CD14-positive monocyte (primary cell): Measurements from ENCODE around the gene PLEKHM2. TPM values are rescaled to one million over a fixed set of nuclear protein-coding genes. Genes with fewer than 3 reads are reported as not detected.
A peak's percentile ranks its signal among the peaks of the same experiment; 100 is the strongest.

Experiments
- DNase-seq, 3 donors: peaks; one replicate each; pipeline ENCODE4 v3.0.0-alpha.2; 2011 to 2022
- H2AFZ ChIP-seq: 2 replicates; pipeline ENCODE4 v1.6.0; 2012; ENCODE audit warnings: mild to moderate bottlenecking, low read depth, low read length, inconsistent platforms; ENCODE audit not compliant: insufficient read depth, poor library complexity, severe bottlenecking
- H3K27ac ChIP-seq, 2 donors: 1 replicate in 1 of 2; 2 replicates in 1 of 2; pipeline ENCODE4 v1.5.1; 2012 to 2013; ENCODE audit warnings: low read length in 2 of 2, control low read depth in 1 of 2, inconsistent platforms in 1 of 2, low read depth in 1 of 2, mild to moderate bottlenecking in 1 of 2
- H3K27me3 ChIP-seq, 2 donors: one replicate each; pipeline versions ENCODE4 v1.6.0 to v1.6.1; 2011 to 2013; ENCODE audit warnings: low read length in 2 of 2; ENCODE audit not compliant: control insufficient read depth in 2 of 2, insufficient read depth in 2 of 2
- H3K36me3 ChIP-seq, 2 donors: replicated peaks in 1 of 2; 1 replicate in 1 of 2; 2 replicates in 1 of 2; pipeline versions ENCODE4 v1.5.1 to v1.6.1; 2012 to 2013; ENCODE audit warnings: low read length in 2 of 2, control low read depth in 1 of 2, inconsistent platforms in 1 of 2, mild to moderate bottlenecking in 1 of 2; ENCODE audit not compliant: insufficient read depth in 2 of 2, control insufficient read depth in 1 of 2
- H3K4me1 ChIP-seq, 2 donors: 1 replicate in 1 of 2; 2 replicates in 1 of 2; pipeline versions ENCODE4 v1.5.1 to v1.6.1; 2012 to 2013; ENCODE audit warnings: low read length in 2 of 2, control low read depth in 1 of 2, inconsistent platforms in 1 of 2, mild to moderate bottlenecking in 1 of 2, moderate library complexity in 1 of 2; ENCODE audit not compliant: insufficient read depth in 2 of 2, control insufficient read depth in 1 of 2
- H3K4me2 ChIP-seq: replicated peaks from 2 replicates; pipeline ENCODE3; 2012; ENCODE audit warnings: low read length, moderate library complexity, mild to moderate bottlenecking; ENCODE audit not compliant: poor library complexity, severe bottlenecking; ENCODE audit errors: extremely low read depth
- H3K4me3 ChIP-seq, 3 experiments: fragments of 200-600 bp in 1 of 3; sonication (generic) in 1 of 3; replicated peaks in 1 of 3; 1 replicate in 2 of 3; 2 replicates in 1 of 3; pipeline ENCODE4 v1.5.1; 2011 to 2013; ENCODE audit warnings: low read length in 3 of 3, mild to moderate bottlenecking in 3 of 3, control low read depth in 2 of 3, low read depth in 2 of 3, inconsistent platforms in 1 of 3, moderate library complexity in 1 of 3
- H3K79me2 ChIP-seq: 2 replicates; pipeline ENCODE4 v1.6.0; 2012; ENCODE audit warnings: mild to moderate bottlenecking, control low read depth, inconsistent platforms, low read length, moderate library complexity; ENCODE audit not compliant: insufficient read depth
- H3K9ac ChIP-seq: 2 replicates; pipeline ENCODE4 v1.6.0; 2017; ENCODE audit warnings: low read length, mild to moderate bottlenecking; ENCODE audit not compliant: insufficient read depth, poor library complexity, severe bottlenecking
- H3K9me3 ChIP-seq, 2 donors: replicated peaks in 1 of 2; 1 replicate in 1 of 2; 2 replicates in 1 of 2; pipeline versions ENCODE4 v1.5.1 to v1.6.1; 2012 to 2013; ENCODE audit warnings: low read length in 2 of 2, control low read depth in 1 of 2; ENCODE audit not compliant: control insufficient read depth in 1 of 2, insufficient read depth in 1 of 2
- H4K20me1 ChIP-seq: 2 replicates; pipeline ENCODE4 v1.6.0; 2012; ENCODE audit warnings: mild to moderate bottlenecking, low read length, control low read depth, moderate library complexity; ENCODE audit not compliant: insufficient read depth
- H3K27ac Mint-ChIP-seq, 7 donors: one replicate each; pipeline ENCODE4 v1.8.0; 2020; ENCODE audit warnings: mild to moderate bottlenecking in 7 of 7, mixed read lengths in 7 of 7, moderate library complexity in 6 of 7, inconsistent platforms in 2 of 7
- H3K27me3 Mint-ChIP-seq, 3 donors: one replicate each; pipeline ENCODE4 v1.8.0; 2021 to 2022; ENCODE audit warnings: low read depth in 3 of 3, mild to moderate bottlenecking in 3 of 3, mixed read lengths in 3 of 3, moderate library complexity in 3 of 3, inconsistent platforms in 1 of 3
- H3K36me3 Mint-ChIP-seq, 2 donors: one replicate each; pipeline ENCODE4 v1.8.0; 2020; ENCODE audit warnings: mixed read lengths in 2 of 2, inconsistent platforms in 1 of 2, mild to moderate bottlenecking in 1 of 2
- H3K4me1 Mint-ChIP-seq: one replicate; pipeline ENCODE4 v1.8.0; 2020; ENCODE audit warnings: mild to moderate bottlenecking, mixed read lengths
- H3K4me3 Mint-ChIP-seq, 2 donors: one replicate each; pipeline ENCODE4 v1.8.0; 2020; ENCODE audit warnings: mild to moderate bottlenecking in 2 of 2, mixed read lengths in 2 of 2, moderate library complexity in 1 of 2
- H3K9me3 Mint-ChIP-seq, 7 donors: one replicate each; pipeline ENCODE4 v1.8.0; 2020 to 2022; ENCODE audit warnings: mixed read lengths in 7 of 7, mild to moderate bottlenecking in 6 of 7, moderate library complexity in 6 of 7, inconsistent platforms in 2 of 7
- CTCF ChIP-seq: fragments of 200-600 bp; IDR thresholded peaks from one replicate; pipeline ENCODE4 v1.8.0; 2022; ENCODE audit warnings: antibody characterized with exemption, mild to moderate bottlenecking
- WGBS: methylation state at CpG from one replicate; pipeline ENCODE4 v1.1.5; 2013; ENCODE audit warnings: missing lambda C conversion rate; ENCODE audit not compliant: insufficient coverage; 5-methylcytosine and 5-hydroxymethylcytosine counted together
- intact Hi-C, 2 donors: fragments of 100-400 bp; cut with micrococcal nuclease; formaldehyde crosslinking; loops; one replicate each; pipeline versions ENCODE4 v1.15.0 to v1.15.1; 2023
- polyA plus RNA-seq, 3 donors: library from polyadenylated mRNA; depleted of rRNA in 1 of 3; unstranded in 2 of 3; stranded (reverse) in 1 of 3; fragments of 300-500 nt in 2 of 3; fragments of >200 nt in 1 of 3; fragmentation: Illumina TruSeq in 2 of 3; gene quantifications; 1 replicate in 2 of 3; 2 replicates in 1 of 3; pipeline ENCODE4 v1.2.3, GENCODE V29; 2012 to 2021

PLEKHM2 gene
- polyA plus RNA-seq, 3 donors = 4.0 to 79.3 (median 5.8) TPM

- peaks cover 38 to 52% of the 10 kb centered on the region in 2 donors for H3K36me3 Mint-ChIP-seq
These were observed 50.8 kb downstream of the PLEKHM2 start for GRCh38 chr1:15734901-15735300.

GRCh38 chr1:15735304-15736037 is 51.4 kb downstream of the PLEKHM2 start:
- Histone ChIP-seq H3K27me3 (no peaks in the 10 kb centered on the region), H3K79me2 (no peaks in the 10 kb centered on the region), H3K4me2 (no peak overlapping the region), H3K4me1 (no peaks in the 10 kb centered on the region), H3K9ac (no peak overlapping the region), H4K20me1 (peaks cover 10% of the 10 kb centered on the region), H3K27ac (no peak overlapping the region), H3K9me3 (no peaks in the 10 kb centered on the region), H3K36me3 (peaks cover 46 to 49% of the 10 kb centered on the region in 2 donors), H3K4me3 (no peak overlapping the region), H2AFZ (no peak overlapping the region)
- peaks cover 0 to 1% (median 0%) of the 10 kb centered on the region in 7 donors for H3K9me3 Mint-ChIP-seq
- H3K4me1 Mint-ChIP-seq = no peaks in the 10 kb centered on the region
- TF ChIP-seq CTCF = no peak
- no peak for DNase-seq
- no peak overlapping the region for H3K4me3 Mint-ChIP-seq
- H3K27ac Mint-ChIP-seq = peak overlapping the region in 2 of 7 donors; percentile 43 to 46
- intact Hi-C loops = no loop called here
- peaks cover 0 to 3% (median 0%) of the 10 kb centered on the region in 3 donors for H3K27me3 Mint-ChIP-seq
- peaks cover 37 to 49% of the 10 kb centered on the region in 2 donors for H3K36me3 Mint-ChIP-seq
- WGBS = 87% methylated on average over 10 of the region's 12 CpGs

More at GRCh38 chr1:15734901-15735300, 50.8 kb downstream of the PLEKHM2 start:
- TF ChIP-seq CTCF = no peak
- Histone ChIP-seq H3K4me1 (no peaks in the 10 kb centered on the region), H3K27ac (no peak overlapping the region), H2AFZ (no peak overlapping the region), H3K36me3 (peaks cover 49 to 54% of the 10 kb centered on the region in 2 donors), H3K79me2 (no peaks in the 10 kb centered on the region), H3K4me3 (no peak overlapping the region), H3K9me3 (no peaks in the 10 kb centered on the region), H3K27me3 (no peaks in the 10 kb centered on the region), H3K4me2 (no peak overlapping the region), H3K9ac (no peak overlapping the region), H4K20me1 (peaks cover 10% of the 10 kb centered on the region)
- 97% methylated on average over 17 of the region's 17 CpGs for WGBS
- Mint-ChIP-seq H3K9me3 (peaks cover 0 to 1% (median 0%) of the 10 kb centered on the region in 7 donors), H3K4me1 (no peaks in the 10 kb centered on the region), H3K4me3 (no peak overlapping the region), H3K27me3 (peaks cover 0 to 3% (median 0%) of the 10 kb centered on the region in 3 donors), H3K27ac (no peak overlapping the region)
- DNase-seq = no peak
- intact Hi-C loops = no loop called here
